ENCODE data around the gene SEZ6L.
A peak's percentile ranks its signal among the peaks of the same experiment; 100 is the strongest.
"Not testable (repeated sequence)": the region's sequence is repeated elsewhere in the genome, so short reads cannot be mapped to it uniquely, and the experiment has no call there.

Gene SEZ6L

GRCh38 chr22:26391091-26391490 is 221.8 kb downstream of the SEZ6L start:
- no peak for DNase-seq

GRCh38 chr22:26391623-26392022 is 222.4 kb downstream of the SEZ6L start:
- DNase-seq, result no peak

DNA sequence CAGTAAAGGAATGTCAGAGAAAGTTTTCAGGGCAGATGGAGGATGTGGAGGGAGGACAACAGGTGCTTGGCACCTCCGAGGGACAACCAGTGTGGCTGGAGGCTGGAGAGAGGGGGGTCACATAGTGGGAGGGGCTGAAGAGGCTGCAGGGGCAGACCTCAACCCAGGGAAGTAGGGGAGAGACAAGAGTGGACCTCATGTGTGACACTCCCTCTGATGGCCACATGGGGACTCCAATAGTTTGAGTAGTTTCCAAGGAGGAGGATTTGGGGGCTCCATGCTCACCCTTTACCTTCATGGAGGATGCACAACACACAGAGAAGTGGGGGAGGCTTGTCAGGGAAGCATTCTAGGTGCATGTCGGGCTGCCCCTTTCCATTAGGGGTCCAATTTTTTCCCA is 224.7 kb downstream of the SEZ6L start:
- no peak for DNase-seq

DNA sequence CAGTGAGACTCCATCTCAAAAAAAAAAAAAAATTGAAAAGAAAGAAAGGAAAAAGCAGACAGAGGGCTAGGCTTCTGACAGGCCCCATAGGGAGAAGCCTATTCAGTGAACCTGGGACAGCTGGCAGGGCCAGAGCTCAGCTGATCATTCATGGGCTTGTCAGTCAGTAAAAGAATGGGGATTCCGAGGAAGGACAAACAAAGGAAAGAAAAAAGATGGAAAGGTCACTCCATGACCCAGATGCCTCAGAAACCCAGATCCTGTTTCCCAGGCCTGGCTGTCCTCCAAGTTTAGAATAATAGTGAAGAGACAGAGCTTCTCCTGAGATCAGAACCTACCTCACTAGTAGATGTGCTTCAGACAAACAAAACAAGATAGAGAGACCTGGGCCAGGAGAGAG is 225.5 kb downstream of the SEZ6L start:
- DNase-seq, result no peak

GRCh38 chr22:26395926-26396325 is 226.7 kb downstream of the SEZ6L start:
- no peak for DNase-seq

- peak; percentile 30 to 35 for DNase-seq
Measured at GRCh38 chr22:26398741-26399153, 229.5 kb downstream of the SEZ6L start.

GRCh38 chr22:26399289-26399688 is 230.0 kb downstream of the SEZ6L start:
- DNase-seq, result no peak

GRCh38 chr22:26401726-26402125 is 232.5 kb downstream of the SEZ6L start:
- no peak for DNase-seq

DNA sequence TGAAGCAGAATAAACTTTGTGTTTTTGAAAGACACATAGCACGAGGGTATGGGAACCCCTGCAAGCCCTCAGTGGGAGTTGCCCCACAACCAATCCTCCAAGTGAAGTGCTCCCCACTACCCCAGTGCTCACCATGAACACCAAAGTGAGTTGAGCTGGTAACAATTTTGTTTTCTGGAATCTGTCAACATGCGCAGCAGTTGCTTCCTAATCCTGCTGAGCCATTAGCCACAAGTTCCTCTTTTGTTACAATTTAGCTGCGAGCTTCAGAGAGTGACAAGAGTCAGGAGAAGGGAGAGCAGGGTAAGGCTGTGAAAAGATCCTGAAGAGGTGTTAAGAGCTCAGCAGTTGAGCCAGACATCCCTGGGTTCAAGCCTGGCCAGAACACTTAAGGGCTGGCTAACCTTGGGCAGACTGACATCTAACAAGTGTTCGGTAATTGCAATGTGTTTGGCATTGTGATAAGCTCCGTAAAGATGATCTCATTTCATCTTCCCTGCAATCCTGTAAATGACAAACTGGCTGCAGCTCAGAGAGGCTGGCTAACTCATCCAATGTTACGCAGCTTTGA is 235.7 kb downstream of the SEZ6L start:
- DNase-seq, result no peak

GRCh38 chr22:26406118-26406517 is 236.9 kb downstream of the SEZ6L start:
- DNase-seq, result no peak

DNA sequence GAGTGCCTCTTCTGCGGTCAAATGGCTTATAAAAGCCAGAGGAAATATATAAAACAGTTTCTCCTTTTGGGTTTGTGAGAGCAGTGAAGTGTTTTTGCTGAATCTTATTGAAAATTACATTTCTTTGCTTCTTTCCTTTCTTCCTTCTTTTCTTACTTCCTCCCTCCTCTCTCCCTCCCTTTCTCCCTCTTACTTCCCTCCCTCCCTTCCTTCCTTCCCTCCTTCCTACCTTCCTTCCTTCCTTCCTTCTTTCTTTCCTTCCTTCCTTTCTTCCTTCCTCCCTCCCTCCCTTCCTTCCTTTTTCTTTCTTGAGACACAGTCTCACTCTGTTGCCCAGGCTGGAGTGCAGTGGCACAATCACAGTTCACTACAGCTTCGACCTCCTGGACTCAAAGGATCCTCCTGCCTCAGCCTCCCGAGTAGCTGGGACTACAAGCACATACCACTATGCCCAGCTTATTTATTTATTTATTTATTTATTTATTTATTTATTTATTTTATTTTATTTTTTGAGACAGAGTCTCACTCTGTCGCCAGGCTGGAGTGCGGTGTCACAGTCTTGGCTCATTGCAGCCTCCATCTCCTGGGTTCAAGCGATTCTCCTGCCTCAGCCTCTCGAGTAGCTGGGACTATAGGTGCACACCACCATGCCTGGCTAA is 239.4 kb downstream of the SEZ6L start:
- not testable (repeated sequence) for DNase-seq

DNA sequence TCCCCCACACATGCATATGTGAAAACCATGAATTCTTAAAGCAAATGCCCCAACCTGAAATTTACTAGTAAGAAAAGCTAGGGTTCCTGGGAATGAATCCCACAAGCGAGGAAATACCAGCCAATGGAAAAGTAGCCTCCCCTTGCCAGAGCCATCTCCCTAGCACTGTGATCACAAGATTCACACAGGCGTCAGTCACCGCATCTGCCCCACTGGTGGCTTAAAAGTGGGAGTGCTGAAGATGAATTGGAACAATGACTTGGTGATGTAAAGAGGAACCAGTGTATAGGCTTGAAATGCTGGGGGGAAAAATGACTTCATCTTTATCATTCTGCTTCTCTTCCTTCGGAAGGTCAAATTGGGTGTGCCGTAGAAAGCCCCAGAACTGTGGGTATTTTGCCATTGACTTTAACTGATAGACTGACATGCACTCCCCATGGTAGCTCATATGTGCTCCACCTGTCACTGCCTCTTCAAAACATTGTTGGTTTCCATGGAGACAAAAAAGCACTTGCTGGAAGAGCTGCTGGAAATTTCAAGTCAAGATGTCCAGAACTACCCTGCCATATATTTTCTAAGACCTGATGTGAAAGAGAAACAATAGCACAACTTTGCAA is 240.6 kb downstream of the SEZ6L start:
- no peak for DNase-seq

DNA sequence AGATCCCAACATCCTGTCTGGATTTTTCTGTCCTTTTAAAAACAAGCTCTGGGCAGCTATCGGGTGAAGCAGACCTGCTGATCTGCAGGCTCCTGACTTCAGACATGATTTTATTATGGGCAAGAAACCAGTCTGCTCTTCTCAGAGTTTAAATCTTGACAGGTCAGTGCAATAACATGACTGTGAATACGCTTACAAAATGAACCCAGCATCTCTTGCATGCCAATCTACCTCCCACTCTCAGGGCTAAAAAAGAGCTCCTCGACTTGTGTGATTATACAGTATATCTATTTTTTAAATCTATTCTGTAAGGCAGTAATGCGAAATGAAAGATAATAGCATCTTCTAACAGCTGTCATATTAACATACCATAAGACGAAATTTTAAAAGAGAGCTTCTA is 241.1 kb downstream of the SEZ6L start:
- DNase-seq, result no peak

DNA sequence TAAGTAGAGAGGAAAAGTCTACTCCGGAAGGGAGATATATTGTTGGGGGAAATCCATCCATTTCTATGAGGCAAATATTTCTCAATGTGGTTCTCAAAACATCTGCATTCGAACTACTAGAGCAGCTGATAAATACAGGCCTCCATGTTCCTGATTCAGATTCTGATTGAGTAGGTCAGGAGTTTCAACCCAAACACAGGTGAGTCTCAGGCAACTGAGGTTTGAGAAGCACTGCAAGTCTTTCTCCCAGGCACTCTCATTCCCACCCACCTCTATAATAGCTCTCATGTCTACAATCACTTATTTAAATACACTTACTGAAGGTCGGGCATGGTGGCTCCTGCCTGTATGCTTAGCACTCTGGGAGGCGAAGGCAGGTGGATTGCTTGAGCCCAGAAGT is 245.1 kb downstream of the SEZ6L start:
- no peak for DNase-seq

GRCh38 chr22:26416256-26416655 is 247.0 kb downstream of the SEZ6L start:
- DNase-seq, result no peak

DNA sequence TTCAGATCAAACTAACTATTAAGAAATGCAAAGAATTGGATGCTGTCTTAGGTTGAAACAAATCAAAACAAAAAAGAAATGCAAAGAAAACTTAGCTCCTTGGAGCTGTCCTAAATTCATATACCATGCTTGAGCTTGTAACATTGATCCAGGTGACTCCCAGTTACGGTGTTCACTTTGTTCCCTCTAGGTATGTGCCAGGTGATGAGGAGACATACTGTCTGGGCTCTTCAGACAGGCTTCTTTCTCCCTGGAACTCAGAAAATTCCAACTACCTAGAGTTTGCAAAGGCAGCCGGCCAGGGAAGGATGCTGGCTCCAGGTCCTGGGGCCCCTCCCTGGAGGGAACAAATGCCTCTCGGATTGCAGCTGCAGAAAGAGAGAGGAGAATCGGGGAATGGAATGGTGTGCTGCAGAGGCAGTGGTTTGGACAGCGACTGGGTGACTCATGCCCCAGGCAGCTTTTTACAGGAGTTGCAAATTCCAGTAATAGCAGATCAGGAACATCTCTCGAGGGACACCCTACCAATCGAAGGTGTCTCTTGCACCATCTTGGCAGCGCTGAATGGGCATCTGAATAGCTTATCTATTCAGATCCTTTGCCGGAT is 247.5 kb downstream of the SEZ6L start:
- DNase-seq, result no peak

DNA sequence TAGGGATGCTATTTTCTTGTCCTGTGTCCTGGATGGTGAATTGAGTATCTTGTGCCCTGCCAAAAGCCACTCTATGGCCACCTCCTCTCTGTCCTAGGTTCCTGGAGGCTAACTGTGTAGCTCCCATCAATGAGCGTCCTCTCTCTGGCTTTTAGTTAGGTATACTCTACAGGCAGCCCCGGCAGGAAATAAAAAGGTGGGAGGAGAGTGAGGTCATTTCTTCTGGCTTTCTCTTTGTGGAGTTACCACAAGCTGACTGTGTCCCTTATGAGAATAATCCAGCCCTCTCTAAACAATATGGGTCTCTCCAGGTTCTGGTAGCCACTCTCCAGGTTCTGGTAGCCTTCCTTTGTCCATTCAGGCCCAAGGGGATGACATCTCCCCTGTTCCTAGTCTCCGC is 248.1 kb downstream of the SEZ6L start:
- DNase-seq, result no peak

- no peak for DNase-seq
Measured at GRCh38 chr22:26418620-26419019, 249.4 kb downstream of the SEZ6L start.

GRCh38 chr22:26426924-26427323 is 257.7 kb downstream of the SEZ6L start:
- DNase-seq, result no peak

- DNase-seq, result peak; percentile 69 to 70
Measured at GRCh38 chr22:26428515-26429457, 259.5 kb downstream of the SEZ6L start, which contains the start of gene ASPHD2. TSS of gene ASPHD2 (plus strand) at chr22:26429260. CDS start at chr22:26433616, 4,356 bp downstream.

GRCh38 chr22:26429458-26430286 is 260.4 kb downstream of the SEZ6L start:
- DNase-seq, result peak in 1 of 2 experiments; percentile 4

GRCh38 chr22:26430600-26430999 is 261.3 kb downstream of the SEZ6L start:
- DNase-seq, result no peak

Measured in activated CD4-positive, alpha-beta T cell treated with anti-CD3 and anti-CD28 coated beads, Interleukin-2, amount 50 U/mL, for 4 hours (primary cell).